HG03064 (cell line): ENCODE data around the gene ATP5ME.
"Not testable (repeated sequence)": the region's sequence is repeated elsewhere in the genome, so short reads cannot be mapped to it uniquely, and the experiment has no call there.

Experiments used
- ATAC-seq: cut with Tn5 transposase; IDR thresholded peaks from one replicate; pipeline ENCODE4 v1.9.1; 2021; ENCODE audit warnings: low read depth; ENCODE audit not compliant: unreplicated experiment

Gene ATP5ME

DNA sequence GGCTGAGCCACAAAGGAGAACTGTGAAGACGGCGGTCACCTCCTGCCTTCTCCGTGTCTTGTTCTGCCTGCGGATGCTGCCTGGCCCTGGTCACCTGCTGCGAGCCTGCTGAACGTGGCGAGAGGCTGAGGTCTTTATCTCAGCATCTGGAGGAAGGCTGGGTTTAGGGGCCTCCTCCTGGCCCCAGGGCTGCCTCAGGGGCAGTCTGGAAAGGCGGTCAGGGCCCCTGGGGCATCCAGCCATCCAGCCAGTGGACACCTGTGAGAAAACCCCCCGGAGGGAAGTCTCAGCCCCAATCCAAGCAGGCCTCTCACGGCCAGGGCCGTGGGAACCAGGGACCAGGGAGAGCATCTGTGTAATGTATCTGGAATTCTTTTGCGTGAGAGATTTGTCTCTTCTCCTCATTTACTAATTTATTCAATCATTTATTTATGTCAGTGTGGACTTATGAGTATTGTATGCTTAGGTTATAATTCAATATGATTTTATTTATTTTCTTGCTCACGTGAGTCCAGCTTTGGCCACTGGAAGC lies 37.4 kb downstream of the ATP5ME start:
- no peak for ATAC-seq

DNA sequence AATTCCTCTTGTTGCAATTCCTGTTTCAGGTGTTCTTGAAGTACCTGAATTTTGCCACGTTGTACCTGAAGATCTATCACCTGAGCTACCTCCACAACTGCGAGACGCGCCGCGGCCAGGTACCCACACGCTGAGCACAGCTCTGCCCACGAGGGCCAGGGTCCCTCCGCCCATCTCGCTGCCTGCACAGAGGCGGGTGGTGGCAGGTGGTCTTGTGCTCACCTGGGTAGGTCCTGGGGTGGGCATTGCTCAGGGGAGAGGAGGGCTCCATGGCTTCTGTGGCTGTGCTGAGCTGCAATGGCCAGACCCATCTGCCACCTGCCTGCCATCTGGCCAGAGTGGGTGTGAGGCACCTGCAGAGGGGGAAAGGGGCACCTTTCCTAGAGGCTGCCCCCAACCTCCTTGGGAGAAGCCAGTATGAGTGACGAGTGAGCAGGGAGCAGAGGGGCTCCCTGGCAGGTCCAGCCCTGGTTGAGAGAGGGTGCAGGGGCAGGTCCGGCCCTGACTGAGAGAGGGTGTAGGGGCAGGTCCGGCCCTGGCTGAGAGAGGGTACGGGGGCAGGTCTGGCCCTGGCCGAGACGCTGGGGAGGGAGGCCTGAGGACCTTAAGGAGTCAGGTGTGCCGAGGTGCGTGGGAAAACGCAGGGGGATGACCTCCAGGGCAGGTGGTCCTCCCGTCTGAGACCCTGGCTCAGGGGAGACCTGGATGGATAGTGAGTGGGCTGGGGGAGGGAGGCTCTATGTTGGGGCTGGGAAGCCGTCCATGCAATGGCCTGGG lies 38.0 kb downstream of the ATP5ME start:
- ATAC-seq, result no peak

GRCh38 chr4:635066-635835 lies 38.8 kb downstream of the ATP5ME start:
- ATAC-seq, result not testable (repeated sequence)

DNA sequence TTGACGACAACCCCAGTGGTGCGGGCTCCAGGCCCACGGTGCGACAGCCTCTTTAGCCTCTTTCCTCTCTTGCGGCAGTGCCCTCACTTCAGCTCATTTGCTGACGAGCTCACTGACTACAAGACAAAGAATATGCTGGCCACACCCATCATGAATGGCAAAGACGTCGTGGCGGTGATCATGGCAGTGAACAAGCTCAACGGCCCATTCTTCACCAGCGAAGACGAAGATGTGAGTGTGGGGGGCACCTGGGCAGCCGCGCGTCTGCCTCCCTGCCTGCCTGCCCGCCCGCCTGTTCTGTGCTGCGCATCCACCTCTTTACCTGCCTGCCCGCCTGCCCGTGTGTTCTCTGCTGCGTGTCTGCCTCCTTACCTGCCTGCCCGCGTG lies 39.5 kb downstream of the ATP5ME start:
- no peak for ATAC-seq

DNA sequence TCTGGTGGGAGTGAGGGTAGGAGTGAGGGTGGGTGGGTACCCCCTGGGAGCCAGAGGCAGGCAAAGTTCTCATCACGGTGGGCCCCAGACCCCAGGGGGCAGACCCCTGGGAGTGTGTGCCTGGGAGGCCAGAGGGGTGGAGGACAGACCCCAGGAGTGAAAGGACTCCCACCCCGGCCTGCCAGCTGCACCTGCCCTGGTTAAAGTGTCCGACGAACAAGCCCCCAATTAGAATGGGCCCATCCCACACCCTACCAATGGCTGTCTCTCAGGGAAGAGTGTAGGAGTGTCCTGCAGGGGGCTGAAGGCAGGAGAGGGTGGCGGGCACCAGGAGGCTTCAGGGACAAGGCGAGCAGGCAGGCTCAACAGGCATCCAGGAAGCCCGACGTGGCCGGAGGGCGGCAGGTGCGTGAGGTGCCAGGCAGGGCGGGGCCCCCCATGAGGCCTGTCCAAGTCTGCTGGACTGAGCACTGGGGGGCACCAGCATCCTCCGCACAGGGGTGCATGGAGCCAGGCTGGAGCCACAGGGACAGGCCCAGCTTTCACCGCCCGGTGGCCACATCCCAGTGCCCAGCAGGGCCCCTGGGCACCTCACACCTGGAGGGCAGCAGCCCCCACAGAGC lies 40.0 kb downstream of the ATP5ME start:
- ATAC-seq, result no peak

DNA sequence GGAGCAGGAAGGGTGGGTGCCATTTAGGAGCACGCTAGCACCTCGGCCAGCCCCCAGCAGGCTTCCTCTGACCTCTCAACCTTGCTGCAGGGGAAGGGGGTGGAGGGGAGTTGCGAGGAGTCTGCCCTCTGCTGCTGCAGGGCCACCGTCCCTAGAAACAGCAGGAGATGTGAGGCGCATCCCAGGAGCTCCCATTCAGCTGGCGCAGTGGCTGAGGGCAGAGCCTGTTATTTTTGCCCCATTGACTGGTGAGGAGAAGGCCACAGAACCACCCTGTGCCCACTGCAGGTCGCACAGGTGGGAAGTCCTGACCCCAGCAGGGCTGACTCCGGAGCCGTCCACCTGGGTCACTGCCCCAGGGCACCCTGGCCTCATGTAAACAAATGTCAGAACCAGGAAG lies 40.7 kb downstream of the ATP5ME start:
- no peak for ATAC-seq

GRCh38 chr4:632926-633325 lies 41.1 kb downstream of the ATP5ME start:
- ATAC-seq, result no peak

DNA sequence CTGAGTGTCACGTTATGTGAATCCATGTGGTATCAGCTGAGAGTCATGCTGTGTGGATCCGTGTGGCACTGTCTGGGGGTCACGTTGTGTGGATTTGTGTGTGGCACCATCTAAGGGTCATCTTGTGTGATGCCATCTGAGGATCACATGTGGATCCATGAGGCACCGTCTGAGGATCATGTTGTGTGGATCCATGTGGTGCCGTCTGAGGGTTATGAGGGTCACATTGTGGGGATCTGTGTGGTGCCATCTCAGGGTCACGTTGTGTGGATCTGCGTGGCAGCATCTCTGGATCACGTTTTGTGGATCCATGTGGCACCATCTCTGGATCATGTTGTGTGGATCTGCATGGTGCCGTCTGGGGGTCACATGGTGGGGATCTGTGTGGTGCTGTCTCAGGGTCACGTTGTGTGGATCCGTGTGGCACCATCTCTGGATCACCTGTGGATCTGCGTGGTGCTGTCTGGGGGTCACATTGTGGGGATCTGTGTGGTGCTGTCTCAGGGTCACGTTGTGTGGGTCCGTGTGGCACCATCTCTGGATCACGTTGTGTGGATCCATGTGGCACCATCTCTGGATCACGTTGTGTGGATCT lies 41.8 kb downstream of the ATP5ME start:
- no peak for ATAC-seq

DNA sequence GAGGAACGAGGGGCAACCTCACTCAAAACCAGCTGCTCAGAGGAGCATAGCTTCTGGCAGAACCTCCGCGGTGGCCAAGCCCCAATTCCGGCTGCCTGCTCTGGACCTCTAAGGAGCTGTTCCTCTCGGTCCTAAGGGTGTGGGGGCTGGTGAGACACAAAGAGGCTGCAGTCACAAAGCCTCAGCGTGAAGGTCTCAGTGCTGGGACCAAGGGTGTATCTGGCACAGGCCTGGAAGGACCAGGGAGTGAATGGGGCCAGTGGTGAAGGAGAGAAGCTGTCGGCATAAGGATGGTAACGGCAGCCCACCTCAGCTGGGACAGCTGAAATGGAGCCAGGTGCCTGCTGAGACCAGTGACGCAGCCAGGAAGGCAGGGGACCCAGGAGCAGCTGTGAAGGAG lies 43.4 kb downstream of the ATP5ME start:
- ATAC-seq, result no peak

- no peak for ATAC-seq
Observed at GRCh38 chr4:629915-630641, 44.0 kb downstream of the ATP5ME start.

DNA sequence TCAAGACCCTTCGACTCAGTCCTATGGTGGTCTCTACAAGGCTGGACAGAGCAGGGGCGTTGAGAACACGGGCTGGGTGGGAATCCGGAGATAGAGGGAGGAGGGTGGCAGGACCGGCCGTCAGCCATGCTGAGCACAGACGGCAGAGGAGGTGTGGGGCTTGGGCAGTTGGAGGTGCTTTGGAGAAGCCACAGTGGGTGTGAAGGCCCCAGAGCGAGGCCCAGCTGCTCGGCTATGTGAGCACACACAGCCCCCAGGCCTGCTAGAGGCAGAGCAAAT lies 44.5 kb downstream of the ATP5ME start:
- ATAC-seq, result no peak

GRCh38 chr4:628821-629635 lies 45.0 kb downstream of the ATP5ME start:
- ATAC-seq, result no peak

DNA sequence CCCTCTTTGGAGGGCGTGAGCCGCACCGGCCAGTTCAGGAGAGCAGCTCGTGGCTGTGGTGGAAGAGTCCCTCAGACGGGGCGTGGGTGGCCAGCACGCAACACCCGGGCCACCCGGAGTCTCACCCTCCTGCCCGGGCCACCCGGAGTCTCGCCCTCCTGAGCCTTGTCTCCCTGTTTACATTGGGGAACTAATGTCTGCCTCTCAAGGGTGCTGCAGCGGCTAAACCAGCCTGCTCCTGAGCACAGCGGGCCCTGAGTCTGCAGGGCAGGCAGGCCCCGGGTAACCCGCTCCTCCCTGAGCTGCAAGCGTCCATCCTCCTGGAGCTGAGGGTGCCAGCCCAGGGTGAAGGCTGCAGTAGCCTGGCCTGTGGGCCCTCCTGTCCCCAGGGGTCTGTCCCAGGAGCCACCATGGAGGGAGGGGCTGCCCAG lies 45.8 kb downstream of the ATP5ME start:
- no peak for ATAC-seq

- ATAC-seq, result no peak
Observed at GRCh38 chr4:627347-628125, 46.5 kb downstream of the ATP5ME start.

DNA sequence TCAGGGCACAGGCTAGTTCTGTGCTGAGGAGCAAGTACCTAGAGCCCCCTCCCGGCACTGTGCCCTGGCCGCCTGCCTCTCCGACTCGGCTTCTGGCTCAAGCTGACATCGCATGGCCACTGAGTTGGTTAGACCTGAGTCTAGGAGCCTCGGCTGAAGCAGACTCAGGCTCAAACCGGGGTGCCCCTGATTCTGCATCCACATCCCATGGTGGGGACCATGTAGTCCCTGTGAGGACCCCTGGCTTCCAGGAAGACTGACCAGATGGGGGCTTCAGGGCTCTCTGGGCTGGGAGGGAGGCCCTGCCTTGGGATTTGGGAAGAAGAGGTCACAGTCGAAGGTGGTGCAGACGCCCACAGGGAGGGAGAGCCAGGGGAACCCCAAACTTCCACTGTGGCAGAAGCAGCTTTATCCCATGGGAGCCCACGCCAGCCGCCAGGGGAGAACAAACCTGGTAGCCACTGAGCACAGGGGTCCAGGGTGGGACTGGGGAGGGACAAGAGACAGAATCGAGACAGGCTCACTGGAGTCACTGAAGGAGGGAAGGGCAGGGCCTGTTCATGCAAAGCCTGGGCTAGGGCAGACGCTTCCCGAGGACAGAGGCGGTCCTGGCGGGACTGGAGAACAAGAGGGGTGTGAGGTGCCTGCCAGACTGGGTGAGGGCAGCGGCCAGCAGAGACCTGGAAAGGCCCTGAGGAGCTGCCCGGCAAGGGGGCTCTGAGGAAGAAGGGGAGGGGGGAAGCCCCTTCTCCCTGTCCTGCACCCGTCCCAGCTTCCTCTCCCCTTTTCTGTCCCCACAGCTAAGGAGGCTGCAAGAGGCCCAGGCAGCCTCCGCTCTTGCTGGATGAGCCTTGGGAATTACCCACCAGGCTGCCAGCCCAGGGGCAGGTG lies 47.6 kb downstream of the ATP5ME start:
- ATAC-seq, result no peak

DNA sequence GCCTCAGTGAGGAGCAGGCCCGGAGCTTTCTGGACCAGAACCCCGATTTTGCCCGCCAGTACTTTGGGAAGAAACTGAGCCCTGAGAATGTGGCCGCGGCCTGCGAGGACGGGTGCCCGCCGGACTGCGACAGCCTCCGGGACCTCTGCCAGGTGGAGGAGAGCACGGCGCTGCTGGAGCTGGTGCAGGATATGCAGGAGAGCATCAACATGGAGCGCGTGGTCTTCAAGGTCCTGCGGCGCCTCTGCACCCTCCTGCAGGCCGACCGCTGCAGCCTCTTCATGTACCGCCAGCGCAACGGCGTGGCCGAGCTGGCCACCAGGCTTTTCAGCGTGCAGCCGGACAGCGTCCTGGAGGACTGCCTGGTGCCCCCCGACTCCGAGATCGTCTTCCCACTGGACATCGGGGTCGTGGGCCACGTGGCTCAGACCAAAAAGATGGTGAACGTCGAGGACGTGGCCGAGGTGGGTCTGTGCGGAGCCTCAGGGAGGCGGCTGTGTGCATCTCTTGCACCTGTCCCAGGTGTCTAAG lies 48.4 kb downstream of the ATP5ME start:
- no peak for ATAC-seq

- ATAC-seq, result no peak
Observed at GRCh38 chr4:624705-625590, 49.1 kb downstream of the ATP5ME start, which contains the start of gene PDE6B. TSS of gene PDE6B (plus strand) at chr4:625573. CDS start at chr4:625627, 54 bp downstream.
